Neural progenitor cell (in vitro differentiated cells): ENCODE measurements around the gene PRKCA. TPM values are rescaled to one million over a fixed set of nuclear protein-coding genes. Genes with fewer than 3 reads are reported as not detected.

Experiments used
- DNase-seq: peaks from one replicate; pipeline ENCODE4 v3.0.0-alpha.2; 2016; ENCODE audit warnings: low spot score
- H2AFZ ChIP-seq: fragments of 200-600 bp; sonication (generic); replicated peaks from 2 replicates; pipeline ENCODE4 v1.6.1; 2016; ENCODE audit warnings: antibody characterized with exemption
- H3F3A ChIP-seq: fragments of 200-600 bp; sonication (generic); 2 replicates; pipeline ENCODE4 v1.6.1; 2016; ENCODE audit warnings: antibody characterized with exemption, low read depth
- H3K27ac ChIP-seq: fragments of 200-600 bp; sonication (generic); 2 replicates; pipeline ENCODE4 v1.5.1; 2016; ENCODE audit warnings: mild to moderate bottlenecking
- H3K27me3 ChIP-seq: fragments of 200-600 bp; sonication (generic); 2 replicates; pipeline ENCODE4 v1.6.1; 2016; ENCODE audit warnings: mild to moderate bottlenecking, moderate library complexity
- H3K36me3 ChIP-seq: fragments of 200-600 bp; sonication (generic); 2 replicates; pipeline ENCODE4 v1.5.1; 2016
- H3K4me1 ChIP-seq: fragments of 200-600 bp; sonication (generic); 2 replicates; pipeline ENCODE4 v1.6.1; 2016; ENCODE audit warnings: mixed run types
- H3K4me2 ChIP-seq: fragments of 200-600 bp; sonication (generic); 2 replicates; pipeline ENCODE4 v1.6.1; 2016
- H3K4me3 ChIP-seq: fragments of 200-600 bp; sonication (generic); 2 replicates; pipeline ENCODE4 v1.5.1; 2016
- H3K79me2 ChIP-seq: fragments of 200-600 bp; sonication (generic); 2 replicates; pipeline ENCODE4 v1.6.1; 2016; ENCODE audit warnings: low read depth
- H3K9ac ChIP-seq: fragments of 200-600 bp; sonication (generic); 2 replicates; pipeline ENCODE4 v1.6.1; 2016
- H3K9me3 ChIP-seq: fragments of 200-600 bp; sonication (generic); 2 replicates; pipeline ENCODE4 v1.5.1; 2016; ENCODE audit warnings: low read depth
- H4K20me1 ChIP-seq: fragments of 200-600 bp; sonication (generic); 2 replicates; pipeline ENCODE4 v1.6.1; 2016; ENCODE audit warnings: low read depth
- H3K27ac Mint-ChIP-seq: 3 replicates; pipeline ENCODE4 v1.8.0; 2021; ENCODE audit warnings: mixed read lengths
- H3K27me3 Mint-ChIP-seq: 2 replicates; pipeline ENCODE4 v1.8.0; 2022; ENCODE audit warnings: low read depth, mild to moderate bottlenecking, inconsistent platforms, moderate library complexity, mixed read lengths; ENCODE audit not compliant: insufficient read depth
- H3K36me3 Mint-ChIP-seq: 3 replicates; pipeline ENCODE4 v1.8.0; 2021; ENCODE audit warnings: mixed read lengths
- H3K4me1 Mint-ChIP-seq: 3 replicates; pipeline ENCODE4 v1.8.0; 2021; ENCODE audit warnings: mixed read lengths
- H3K4me3 Mint-ChIP-seq: 3 replicates; pipeline ENCODE4 v1.8.0; 2021; ENCODE audit warnings: mild to moderate bottlenecking, moderate library complexity, mixed read lengths
- H3K9me3 Mint-ChIP-seq: 3 replicates; pipeline ENCODE4 v1.8.0; 2020; ENCODE audit warnings: mixed read lengths
- EZH2 ChIP-seq: fragments of 200-600 bp; sonication (generic); IDR thresholded peaks from 2 replicates; pipeline ENCODE4 v1.6.1; 2017; ENCODE audit warnings: antibody characterized with exemption, mild to moderate bottlenecking, moderate library complexity
- EZH2phosphoT487 ChIP-seq: fragments of 200-600 bp; sonication (generic); IDR thresholded peaks from 2 replicates; pipeline ENCODE4 v1.6.1; 2017; ENCODE audit warnings: antibody characterized with exemption
- total RNA-seq: library from RNA; depleted of rRNA; stranded (reverse); fragments of >200 nt; gene quantifications from 2 replicates; pipeline ENCODE4 v1.2.3, GENCODE V29; 2015; ENCODE audit warnings: low replicate concordance
- TF ChIP-seq, protein P1 (sequence below): fragments of 200-600 bp; sonication (generic); IDR thresholded peaks from 2 replicates; pipeline ENCODE4 v1.5.1; 2017; ENCODE audit warnings: antibody characterized with exemption, mild to moderate bottlenecking

The PRKCA gene
- total RNA-seq, 1 donor from 2014 or later: 2.1 TPM

DNA sequence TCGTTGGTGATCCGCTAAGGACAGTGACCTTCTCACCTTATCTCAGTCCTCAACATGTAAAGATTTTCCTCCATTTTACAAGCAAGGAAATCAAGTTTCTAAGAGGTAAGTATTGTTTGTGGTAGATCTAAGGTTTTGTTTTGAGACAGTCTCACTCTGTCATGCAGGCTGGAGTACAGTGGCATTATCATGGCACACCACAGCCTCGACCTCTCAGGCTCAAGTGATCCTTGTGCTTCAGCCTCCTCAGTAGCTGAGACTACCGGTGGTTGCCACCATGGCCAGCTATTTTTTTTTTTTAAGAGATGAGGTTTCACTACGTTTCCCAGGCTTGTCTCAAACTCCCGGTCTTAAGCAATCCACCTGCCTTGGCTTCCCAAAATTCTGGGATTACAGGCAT is 34.9 kb downstream of the PRKCA start:
- Histone ChIP-seq H4K20me1 (no peaks in the 10 kb centered on the region), H3K27ac (no peak overlapping the region), H3K9ac (no peak overlapping the region), H3K4me2 (no peak overlapping the region), H3F3A (no peaks in the 10 kb centered on the region), H3K27me3 (no peaks in the 10 kb centered on the region), H3K9me3 (no peaks in the 10 kb centered on the region), H3K79me2 (no peaks in the 10 kb centered on the region), H2AFZ (no peak overlapping the region), H3K4me1 (no peaks in the 10 kb centered on the region), H3K36me3 (no peaks in the 10 kb centered on the region), H3K4me3 (no peak overlapping the region)
- H3K4me1 Mint-ChIP-seq: peaks cover 25% of the 10 kb centered on the region
- H3K4me3 Mint-ChIP-seq: no peak overlapping the region
- H3K9me3 Mint-ChIP-seq: no peaks in the 10 kb centered on the region
- H3K27ac Mint-ChIP-seq: no peak overlapping the region
- no peak for DNase-seq
- no peaks in the 10 kb centered on the region for H3K27me3 Mint-ChIP-seq
- TF ChIP-seq, protein P1, sequence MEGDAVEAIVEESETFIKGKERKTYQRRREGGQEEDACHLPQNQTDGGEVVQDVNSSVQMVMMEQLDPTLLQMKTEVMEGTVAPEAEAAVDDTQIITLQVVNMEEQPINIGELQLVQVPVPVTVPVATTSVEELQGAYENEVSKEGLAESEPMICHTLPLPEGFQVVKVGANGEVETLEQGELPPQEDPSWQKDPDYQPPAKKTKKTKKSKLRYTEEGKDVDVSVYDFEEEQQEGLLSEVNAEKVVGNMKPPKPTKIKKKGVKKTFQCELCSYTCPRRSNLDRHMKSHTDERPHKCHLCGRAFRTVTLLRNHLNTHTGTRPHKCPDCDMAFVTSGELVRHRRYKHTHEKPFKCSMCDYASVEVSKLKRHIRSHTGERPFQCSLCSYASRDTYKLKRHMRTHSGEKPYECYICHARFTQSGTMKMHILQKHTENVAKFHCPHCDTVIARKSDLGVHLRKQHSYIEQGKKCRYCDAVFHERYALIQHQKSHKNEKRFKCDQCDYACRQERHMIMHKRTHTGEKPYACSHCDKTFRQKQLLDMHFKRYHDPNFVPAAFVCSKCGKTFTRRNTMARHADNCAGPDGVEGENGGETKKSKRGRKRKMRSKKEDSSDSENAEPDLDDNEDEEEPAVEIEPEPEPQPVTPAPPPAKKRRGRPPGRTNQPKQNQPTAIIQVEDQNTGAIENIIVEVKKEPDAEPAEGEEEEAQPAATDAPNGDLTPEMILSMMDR: no peak
- no peak for TF ChIP-seq EZH2
- TF ChIP-seq EZH2phosphoT487: no peak
- H3K36me3 Mint-ChIP-seq: no peaks in the 10 kb centered on the region

DNA sequence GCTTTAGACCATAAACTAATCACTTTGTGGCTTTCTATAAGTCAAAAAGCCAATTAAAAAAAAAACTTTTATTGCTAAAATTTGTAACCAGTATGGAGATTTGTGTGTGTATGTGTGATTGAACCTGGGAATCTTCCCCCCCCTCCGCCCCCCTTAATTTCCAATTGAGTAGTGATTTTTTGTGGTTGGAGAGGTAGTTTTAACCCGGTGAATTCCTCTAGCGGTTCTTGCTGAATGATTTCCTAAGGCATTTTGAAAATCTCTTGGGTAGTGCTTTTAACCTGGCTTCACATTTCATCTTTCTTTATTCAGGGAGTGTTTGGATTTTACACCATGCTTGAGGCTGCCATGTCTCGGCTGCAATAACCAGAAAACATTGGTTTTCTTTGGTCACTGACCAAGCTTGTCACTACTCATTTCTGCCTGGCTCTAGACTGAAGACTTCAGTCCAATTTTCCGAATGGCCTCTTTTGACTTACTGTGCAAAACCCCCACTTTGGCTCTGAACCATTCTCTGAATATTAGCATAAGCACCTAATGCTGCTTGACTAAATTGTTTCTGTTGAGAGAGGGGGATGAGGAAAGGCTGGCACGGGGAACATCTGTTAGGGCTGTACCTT is 35.6 kb downstream of the PRKCA start:
- no peak overlapping the region for H3K27ac Mint-ChIP-seq

DNA sequence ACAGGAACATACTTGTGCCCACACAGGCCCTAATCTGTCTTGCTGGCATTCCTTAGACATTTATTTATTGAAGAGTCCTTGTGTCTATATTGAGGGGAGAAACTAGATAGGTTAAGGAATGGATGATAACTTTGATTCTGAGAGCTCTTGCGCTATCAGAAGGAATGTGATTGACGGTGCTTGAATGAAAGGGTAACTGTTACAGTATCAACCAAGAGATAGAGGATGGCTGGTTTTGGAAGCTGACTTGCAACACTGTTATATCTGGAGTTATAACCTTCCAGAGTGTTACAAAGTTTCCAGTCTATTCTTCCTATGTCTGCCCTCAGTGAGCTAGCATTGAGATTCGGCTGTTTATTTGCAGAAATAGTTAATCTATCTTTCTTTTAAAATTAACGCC is 36.5 kb downstream of the PRKCA start:
- no peak for DNase-seq
- no peak overlapping the region for H3K27ac ChIP-seq
- TF ChIP-seq, protein P1: no peak
- no peak for TF ChIP-seq EZH2phosphoT487
- no peak for TF ChIP-seq EZH2
- Mint-ChIP-seq H3K27ac (no peak overlapping the region), H3K4me1 (peaks cover 25% of the 10 kb centered on the region), H3K9me3 (no peaks in the 10 kb centered on the region), H3K36me3 (no peaks in the 10 kb centered on the region), H3K27me3 (no peaks in the 10 kb centered on the region), H3K4me3 (no peak overlapping the region)
- no peak overlapping the region for H2AFZ ChIP-seq
- no peak overlapping the region for H3K4me2 ChIP-seq
- H3F3A ChIP-seq: no peaks in the 10 kb centered on the region
- H3K9ac ChIP-seq: no peak overlapping the region
- H4K20me1 ChIP-seq: no peaks in the 10 kb centered on the region
- no peaks in the 10 kb centered on the region for H3K9me3 ChIP-seq
- H3K36me3 ChIP-seq: no peaks in the 10 kb centered on the region
- no peaks in the 10 kb centered on the region for H3K4me1 ChIP-seq
- no peak overlapping the region for H3K4me3 ChIP-seq
- H3K27me3 ChIP-seq: no peaks in the 10 kb centered on the region
- H3K79me2 ChIP-seq: no peaks in the 10 kb centered on the region

More for the DNA sequence above, 35.6 kb downstream of the PRKCA start:
- no peaks in the 10 kb centered on the region for H3K9me3 ChIP-seq
- no peaks in the 10 kb centered on the region for H3K79me2 ChIP-seq
- H3K4me1 ChIP-seq: no peaks in the 10 kb centered on the region
- no peaks in the 10 kb centered on the region for H3K27me3 ChIP-seq
- H3K4me3 Mint-ChIP-seq: no peak overlapping the region
- TF ChIP-seq, protein P1: no peak
- TF ChIP-seq EZH2phosphoT487 (no peak), EZH2 (no peak)
- H2AFZ ChIP-seq: no peak overlapping the region
- no peak overlapping the region for H3K4me3 ChIP-seq
- H3K4me1 Mint-ChIP-seq: peaks cover 25% of the 10 kb centered on the region
- H3K27ac ChIP-seq: no peak overlapping the region
- H3F3A ChIP-seq: no peaks in the 10 kb centered on the region
- no peaks in the 10 kb centered on the region for H3K27me3 Mint-ChIP-seq
- no peaks in the 10 kb centered on the region for H3K36me3 ChIP-seq
- H3K9ac ChIP-seq: no peak overlapping the region
- no peaks in the 10 kb centered on the region for H3K36me3 Mint-ChIP-seq
- H4K20me1 ChIP-seq: no peaks in the 10 kb centered on the region
- no peak overlapping the region for H3K4me2 ChIP-seq
- DNase-seq: no peak
- no peaks in the 10 kb centered on the region for H3K9me3 Mint-ChIP-seq
